ENCODE data around the gene KCNH3.

DNA sequence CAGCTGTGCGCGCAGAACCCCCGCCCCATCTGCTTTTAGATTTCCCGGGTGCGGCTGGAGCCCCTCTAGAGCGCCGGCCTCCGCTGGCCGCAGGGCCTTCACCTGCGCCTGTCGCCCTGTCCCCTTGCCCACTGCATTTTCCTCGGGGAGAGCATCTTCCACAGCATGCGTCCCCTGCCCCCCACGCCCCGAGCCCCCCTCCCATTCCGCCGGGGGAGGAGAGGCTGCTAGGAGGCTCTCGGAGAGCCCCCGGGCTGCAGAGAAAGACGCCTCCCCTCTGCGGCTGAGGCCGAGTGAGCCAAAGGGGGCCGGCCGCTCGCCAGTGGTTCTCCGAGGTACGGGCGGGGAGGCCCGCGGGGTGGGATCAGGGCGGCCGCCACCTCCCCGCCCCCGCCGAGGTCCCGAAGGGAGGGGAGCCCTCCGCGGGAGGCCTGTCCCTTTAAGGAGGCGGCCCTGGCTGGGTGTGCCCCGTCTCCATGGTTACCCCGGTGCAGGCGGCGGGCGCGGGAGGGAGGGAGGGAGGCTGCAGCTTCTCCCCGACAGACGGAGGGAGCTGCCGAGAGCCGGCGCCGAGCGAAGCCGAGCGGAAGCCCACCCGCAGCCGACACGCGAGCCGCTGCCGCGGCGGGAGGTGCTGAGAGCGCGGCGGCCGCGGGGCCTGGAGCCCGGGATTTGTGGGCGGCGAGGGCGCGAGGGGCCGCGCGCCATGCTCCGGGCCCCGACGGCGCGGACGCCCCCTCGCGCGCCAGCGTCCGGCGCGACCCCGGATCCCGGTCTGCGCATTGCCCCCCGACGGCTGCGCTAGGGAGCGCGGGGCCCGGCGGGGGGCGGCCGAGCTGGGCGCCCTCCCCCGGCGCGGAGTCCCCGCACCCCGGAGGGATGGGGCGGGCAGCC lies at the start of gene KCNH3:
- TF ChIP-seq, protein P1, sequence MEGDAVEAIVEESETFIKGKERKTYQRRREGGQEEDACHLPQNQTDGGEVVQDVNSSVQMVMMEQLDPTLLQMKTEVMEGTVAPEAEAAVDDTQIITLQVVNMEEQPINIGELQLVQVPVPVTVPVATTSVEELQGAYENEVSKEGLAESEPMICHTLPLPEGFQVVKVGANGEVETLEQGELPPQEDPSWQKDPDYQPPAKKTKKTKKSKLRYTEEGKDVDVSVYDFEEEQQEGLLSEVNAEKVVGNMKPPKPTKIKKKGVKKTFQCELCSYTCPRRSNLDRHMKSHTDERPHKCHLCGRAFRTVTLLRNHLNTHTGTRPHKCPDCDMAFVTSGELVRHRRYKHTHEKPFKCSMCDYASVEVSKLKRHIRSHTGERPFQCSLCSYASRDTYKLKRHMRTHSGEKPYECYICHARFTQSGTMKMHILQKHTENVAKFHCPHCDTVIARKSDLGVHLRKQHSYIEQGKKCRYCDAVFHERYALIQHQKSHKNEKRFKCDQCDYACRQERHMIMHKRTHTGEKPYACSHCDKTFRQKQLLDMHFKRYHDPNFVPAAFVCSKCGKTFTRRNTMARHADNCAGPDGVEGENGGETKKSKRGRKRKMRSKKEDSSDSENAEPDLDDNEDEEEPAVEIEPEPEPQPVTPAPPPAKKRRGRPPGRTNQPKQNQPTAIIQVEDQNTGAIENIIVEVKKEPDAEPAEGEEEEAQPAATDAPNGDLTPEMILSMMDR (IDR thresholded peaks at IDR 0.05; ENCODE audit: insufficient read depth, low read length), result no peak
- no peak for TF ChIP-seq POLR2AphosphoS5 (IDR thresholded peaks at IDR 0.05; ENCODE audit: low read depth)
- TF ChIP-seq, protein P2, sequence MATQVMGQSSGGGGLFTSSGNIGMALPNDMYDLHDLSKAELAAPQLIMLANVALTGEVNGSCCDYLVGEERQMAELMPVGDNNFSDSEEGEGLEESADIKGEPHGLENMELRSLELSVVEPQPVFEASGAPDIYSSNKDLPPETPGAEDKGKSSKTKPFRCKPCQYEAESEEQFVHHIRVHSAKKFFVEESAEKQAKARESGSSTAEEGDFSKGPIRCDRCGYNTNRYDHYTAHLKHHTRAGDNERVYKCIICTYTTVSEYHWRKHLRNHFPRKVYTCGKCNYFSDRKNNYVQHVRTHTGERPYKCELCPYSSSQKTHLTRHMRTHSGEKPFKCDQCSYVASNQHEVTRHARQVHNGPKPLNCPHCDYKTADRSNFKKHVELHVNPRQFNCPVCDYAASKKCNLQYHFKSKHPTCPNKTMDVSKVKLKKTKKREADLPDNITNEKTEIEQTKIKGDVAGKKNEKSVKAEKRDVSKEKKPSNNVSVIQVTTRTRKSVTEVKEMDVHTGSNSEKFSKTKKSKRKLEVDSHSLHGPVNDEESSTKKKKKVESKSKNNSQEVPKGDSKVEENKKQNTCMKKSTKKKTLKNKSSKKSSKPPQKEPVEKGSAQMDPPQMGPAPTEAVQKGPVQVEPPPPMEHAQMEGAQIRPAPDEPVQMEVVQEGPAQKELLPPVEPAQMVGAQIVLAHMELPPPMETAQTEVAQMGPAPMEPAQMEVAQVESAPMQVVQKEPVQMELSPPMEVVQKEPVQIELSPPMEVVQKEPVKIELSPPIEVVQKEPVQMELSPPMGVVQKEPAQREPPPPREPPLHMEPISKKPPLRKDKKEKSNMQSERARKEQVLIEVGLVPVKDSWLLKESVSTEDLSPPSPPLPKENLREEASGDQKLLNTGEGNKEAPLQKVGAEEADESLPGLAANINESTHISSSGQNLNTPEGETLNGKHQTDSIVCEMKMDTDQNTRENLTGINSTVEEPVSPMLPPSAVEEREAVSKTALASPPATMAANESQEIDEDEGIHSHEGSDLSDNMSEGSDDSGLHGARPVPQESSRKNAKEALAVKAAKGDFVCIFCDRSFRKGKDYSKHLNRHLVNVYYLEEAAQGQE (IDR thresholded peaks at IDR 0.05; ENCODE audit: insufficient replicate concordance, low read depth), result no peak
- no peak for TF ChIP-seq SPI1 (IDR thresholded peaks at IDR 0.05; ENCODE audit: borderline replicate concordance, low read depth)
